Hepatocyte (in vitro differentiated cells): ENCODE measurements around the gene HIRA.

ENCODE experiments used
- CTCF ChIP-seq: fragments of 200-600 bp; sonication (generic); IDR thresholded peaks from 2 replicates; pipeline ENCODE4 v1.5.1; 2016; ENCODE audit warnings: antibody characterized with exemption, mild to moderate bottlenecking; ENCODE audit not compliant: poor library complexity
- EZH2 ChIP-seq: fragments of 200-600 bp; sonication (generic); IDR thresholded peaks from 2 replicates; pipeline ENCODE4 v1.6.1; 2016; ENCODE audit warnings: antibody characterized with exemption, mild to moderate bottlenecking, borderline replicate concordance
- EZH2phosphoT487 ChIP-seq: fragments of 200-600 bp; sonication (generic); IDR thresholded peaks from one replicate; pipeline ENCODE4 v1.6.1; 2018; ENCODE audit warnings: antibody characterized with exemption, mild to moderate bottlenecking, low read depth, moderate library complexity; ENCODE audit not compliant: unreplicated experiment, severe bottlenecking

DNA sequence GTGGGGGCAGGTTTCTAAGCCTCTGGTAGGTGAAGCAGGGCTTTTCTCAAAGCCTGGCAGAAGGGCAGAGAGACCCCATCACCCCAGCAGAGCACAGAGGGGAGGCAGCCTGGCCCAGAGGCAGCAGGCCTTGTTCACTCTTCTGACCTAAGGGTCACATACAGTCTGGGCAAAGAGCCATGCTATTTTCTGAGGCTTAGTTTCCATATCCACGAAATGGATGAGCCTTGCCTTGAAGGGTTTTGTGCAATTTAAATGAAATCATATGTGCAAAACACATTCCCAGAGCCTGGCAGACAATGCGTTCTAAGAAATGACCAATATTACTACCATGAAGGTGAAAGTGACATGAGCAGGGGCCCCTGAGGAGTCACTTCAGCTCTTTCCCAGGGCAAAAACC lies 44.5 kb downstream of the HIRA start:
- TF ChIP-seq CTCF (no peak), EZH2 (no peak), EZH2phosphoT487 (no peak)
